Renal pelvis (tissue), 3 donors: ENCODE measurements around the gene ZNF613. TPM values are rescaled to one million over a fixed set of nuclear protein-coding genes. Genes with fewer than 3 reads are reported as not detected.

Source experiments
- polyA plus RNA-seq, 3 donors: library from polyadenylated mRNA; unstranded; fragments of 120-200 nt; gene quantifications; one replicate each; pipeline ENCODE4 v1.2.1, GENCODE V29; 2013; ENCODE audit not compliant: insufficient read length in 3 of 3

ZNF613 gene
- polyA plus RNA-seq, 3 donors = 12.7 to 15.1 (median 13.7) TPM

Other genes starting within 250 kb of the ZNF613 start
- 10 to 100 TPM; 16.4 to 27.6 (median 24.1) TPM for gene SPACA6, start 234.1 kb upstream of the ZNF613 start, polyA plus RNA-seq
- gene HAS1, start 203.5 kb upstream of the ZNF613 start, polyA plus RNA-seq = under 1 TPM in 2 of 3 donors, not detected in 1; 0.13 TPM
- gene FPR1, start 175.6 kb upstream of the ZNF613 start, polyA plus RNA-seq = 1 to 10 TPM in 2 of 3 donors, under 1 TPM in 1; 0.88 to 1.5 (median 1.3) TPM
- under 1 TPM in 2 of 3 donors, not detected in 1; 0.15 to 0.19 TPM for gene FPR2, start 166.3 kb upstream of the ZNF613 start, polyA plus RNA-seq
- gene FPR3, start 132.3 kb upstream of the ZNF613 start, polyA plus RNA-seq = under 1 TPM; 0.21 to 0.46 (median 0.23) TPM
- gene ZNF577, start 39.5 kb upstream of the ZNF613 start, polyA plus RNA-seq = 10 to 100 TPM; 40.9 to 59.4 (median 43.7) TPM
- gene ZNF649, start 22.5 kb upstream of the ZNF613 start, polyA plus RNA-seq = 10 to 100 TPM; 27.0 to 30.1 (median 29.8) TPM
- gene ZNF350, start 59.4 kb downstream of the ZNF613 start, polyA plus RNA-seq = 10 to 100 TPM; 17.4 to 23.1 (median 18.4) TPM
- gene ZNF615, start 80.7 kb downstream of the ZNF613 start, polyA plus RNA-seq = 10 to 100 TPM; 15.5 to 21.5 (median 18.3) TPM
- 10 to 100 TPM; 15.9 to 19.0 (median 17.6) TPM for gene ZNF614, start 100.9 kb downstream of the ZNF613 start, polyA plus RNA-seq
- 10 to 100 TPM; 20.0 to 27.8 (median 24.1) TPM for gene ZNF432, start 121.4 kb downstream of the ZNF613 start, polyA plus RNA-seq
- 10 to 100 TPM; 14.0 to 27.7 (median 23.6) TPM for gene ZNF841, start 168.3 kb downstream of the ZNF613 start, polyA plus RNA-seq
- 10 to 100 TPM; 18.0 to 19.9 (median 18.4) TPM for gene ZNF616, start 212.5 kb downstream of the ZNF613 start, polyA plus RNA-seq
- 10 to 100 TPM; 14.0 to 20.1 (median 18.9) TPM for gene ZNF836, start 244.1 kb downstream of the ZNF613 start, polyA plus RNA-seq